Stimulated activated memory B cell treated with anti-CD40 and anti-IgM and Interleukin-4, amounts not matched to agents 10 μg/mL and 1 μg/mL and 100 μg/mL, for 72 hours (primary cell): Measurements from ENCODE around the gene HS3ST1.
A peak's percentile ranks its signal among the peaks of the same experiment; 100 is the strongest.

Experiments used
- ATAC-seq: fragments of 150-1000 bp; cut with Tn5 transposase; 2 replicates; pipeline ENCODE4 v1.10.0; 2021
- H3K27ac Mint-ChIP-seq: one replicate; pipeline ENCODE4 v1.8.0; 2022; ENCODE audit warnings: mild to moderate bottlenecking, mixed read lengths
- H3K27me3 Mint-ChIP-seq: one replicate; pipeline ENCODE4 v1.8.0; 2022; ENCODE audit warnings: mixed read lengths
- H3K36me3 Mint-ChIP-seq: one replicate; pipeline ENCODE4 v1.8.0; 2022; ENCODE audit warnings: mixed read lengths
- H3K4me1 Mint-ChIP-seq: one replicate; pipeline ENCODE4 v1.8.0; 2022; ENCODE audit warnings: mixed read lengths
- H3K4me3 Mint-ChIP-seq: one replicate; pipeline ENCODE4 v1.8.0; 2022; ENCODE audit warnings: mild to moderate bottlenecking, moderate library complexity, mixed read lengths
- H3K9me3 Mint-ChIP-seq: one replicate; pipeline ENCODE4 v1.8.0; 2022; ENCODE audit warnings: mixed read lengths

HS3ST1 gene

DNA sequence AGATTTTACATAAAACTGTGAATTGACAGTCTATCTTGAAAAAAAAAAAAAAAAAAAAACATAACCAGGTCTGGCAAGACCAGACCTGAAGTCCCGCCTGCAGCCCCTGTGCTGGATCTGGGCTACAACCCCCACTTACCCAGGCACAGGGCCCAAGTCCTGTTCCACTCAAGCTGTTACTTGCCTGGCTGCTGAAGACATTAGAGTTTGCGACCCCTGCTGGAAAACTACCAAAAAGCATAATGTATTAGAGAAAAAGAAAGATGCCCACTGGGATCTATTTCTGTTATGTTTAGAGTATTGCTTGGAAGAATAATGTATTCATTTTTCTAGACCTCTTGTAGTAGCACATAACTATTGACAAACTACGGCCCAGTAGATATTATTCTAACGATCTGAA, 4.7 kb downstream of the HS3ST1 start:
- ATAC-seq: no peak
- Mint-ChIP-seq H3K27ac (peak overlapping the region; percentile 33), H3K9me3 (no peaks in the 10 kb centered on the region), H3K4me1 (peaks cover 63% of the 10 kb centered on the region), H3K27me3 (no peaks in the 10 kb centered on the region), H3K36me3 (peaks cover 21% of the 10 kb centered on the region), H3K4me3 (no peak overlapping the region)

DNA sequence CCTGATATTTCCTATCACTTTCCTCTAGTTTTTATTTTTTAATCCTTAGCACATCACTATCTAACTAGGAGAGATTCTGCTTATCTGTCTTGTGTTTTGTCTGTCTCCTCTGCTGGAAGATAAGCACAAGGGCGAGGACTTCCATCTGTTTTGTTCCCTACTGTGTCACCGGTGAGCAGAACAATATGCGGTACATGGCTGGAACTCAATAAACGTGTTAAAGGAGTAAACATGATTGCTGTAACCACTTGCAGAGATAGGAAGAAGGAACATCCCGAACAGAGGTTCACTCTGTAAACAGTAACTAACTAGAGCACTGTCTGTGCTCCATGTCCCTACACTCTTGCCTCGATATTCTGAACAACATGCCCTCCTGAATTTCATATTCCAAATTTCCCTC, 5.2 kb downstream of the HS3ST1 start:
- H3K27ac Mint-ChIP-seq: peak overlapping the region; percentile 33
- H3K27me3 Mint-ChIP-seq: no peaks in the 10 kb centered on the region
- no peaks in the 10 kb centered on the region for H3K9me3 Mint-ChIP-seq
- ATAC-seq: no peak
- peaks cover 68% of the 10 kb centered on the region for H3K4me1 Mint-ChIP-seq
- peaks cover 25% of the 10 kb centered on the region for H3K36me3 Mint-ChIP-seq
- no peak overlapping the region for H3K4me3 Mint-ChIP-seq

DNA sequence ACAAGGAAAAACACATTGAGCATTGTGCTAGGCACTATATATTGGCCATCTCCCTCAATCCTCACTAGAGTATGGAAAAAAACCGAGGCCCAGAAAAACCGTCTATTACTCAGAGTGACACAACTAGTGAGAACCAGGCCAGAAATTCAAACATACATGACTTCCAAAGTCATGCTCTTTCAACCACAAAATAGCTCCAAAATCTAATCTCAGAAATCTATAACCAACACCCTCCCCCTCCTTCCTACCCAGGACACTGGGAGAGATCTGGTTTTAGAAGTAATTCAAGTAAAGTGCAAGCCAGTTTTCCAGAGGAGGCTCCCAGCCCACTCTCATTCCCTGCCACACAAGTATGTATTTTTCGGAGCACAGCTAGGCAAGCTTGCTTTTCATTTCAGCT, 7.6 kb downstream of the HS3ST1 start:
- ATAC-seq: no peak
- Mint-ChIP-seq H3K27me3 (no peaks in the 10 kb centered on the region), H3K27ac (peak overlapping the region; percentile 33), H3K36me3 (peaks cover 25% of the 10 kb centered on the region), H3K9me3 (no peaks in the 10 kb centered on the region), H3K4me3 (no peak overlapping the region), H3K4me1 (peaks cover 57% of the 10 kb centered on the region)

DNA sequence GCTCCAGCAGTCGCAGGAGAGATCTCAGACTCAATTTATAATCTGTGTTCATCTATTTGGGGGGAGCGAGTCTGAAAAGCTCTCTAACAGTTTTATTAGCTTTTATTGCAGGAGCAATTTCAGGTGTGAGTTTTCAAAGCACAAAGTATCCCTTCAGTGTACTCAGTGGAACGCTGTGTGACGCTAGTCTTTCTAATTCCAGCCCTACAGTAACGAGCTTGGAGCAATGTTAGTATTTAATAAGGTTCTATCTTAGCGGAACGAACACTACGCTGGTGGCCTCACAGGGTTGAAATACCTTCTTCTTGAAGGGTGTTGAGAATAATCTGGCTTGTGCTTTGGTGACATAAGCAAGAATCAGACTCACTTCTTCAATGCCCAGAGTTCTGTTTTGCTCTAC, 8.4 kb downstream of the HS3ST1 start:
- ATAC-seq: no peak
- H3K27me3 Mint-ChIP-seq: no peaks in the 10 kb centered on the region
- H3K4me1 Mint-ChIP-seq: peaks cover 60% of the 10 kb centered on the region
- no peak overlapping the region for H3K27ac Mint-ChIP-seq
- peaks cover 25% of the 10 kb centered on the region for H3K36me3 Mint-ChIP-seq
- H3K9me3 Mint-ChIP-seq: no peaks in the 10 kb centered on the region
- no peak overlapping the region for H3K4me3 Mint-ChIP-seq

DNA sequence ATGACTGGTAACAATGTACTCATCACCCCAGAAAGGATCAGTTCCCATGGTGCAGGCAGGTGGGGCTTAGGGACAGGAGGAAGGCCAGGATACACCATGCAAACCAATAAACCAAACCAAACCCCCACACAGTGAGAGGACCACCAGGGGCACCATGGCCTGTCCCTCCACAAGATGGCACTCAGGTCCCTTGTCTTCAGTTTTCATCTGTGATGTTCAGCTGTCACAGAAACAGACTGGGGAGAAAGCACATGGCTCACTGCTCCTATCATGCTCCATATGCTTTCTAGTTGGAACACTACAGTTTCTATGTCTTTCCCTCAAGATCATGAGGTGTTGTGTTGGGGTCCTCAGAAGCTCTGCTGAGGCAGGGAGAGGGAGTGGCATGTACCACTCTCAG, 10.1 kb downstream of the HS3ST1 start:
- ATAC-seq: peak; percentile 36
- no peak overlapping the region for H3K27ac Mint-ChIP-seq
- H3K9me3 Mint-ChIP-seq: no peaks in the 10 kb centered on the region
- no peaks in the 10 kb centered on the region for H3K27me3 Mint-ChIP-seq
- H3K4me3 Mint-ChIP-seq: no peak overlapping the region
- H3K36me3 Mint-ChIP-seq: peaks cover 25% of the 10 kb centered on the region
- peaks cover 51% of the 10 kb centered on the region for H3K4me1 Mint-ChIP-seq

DNA sequence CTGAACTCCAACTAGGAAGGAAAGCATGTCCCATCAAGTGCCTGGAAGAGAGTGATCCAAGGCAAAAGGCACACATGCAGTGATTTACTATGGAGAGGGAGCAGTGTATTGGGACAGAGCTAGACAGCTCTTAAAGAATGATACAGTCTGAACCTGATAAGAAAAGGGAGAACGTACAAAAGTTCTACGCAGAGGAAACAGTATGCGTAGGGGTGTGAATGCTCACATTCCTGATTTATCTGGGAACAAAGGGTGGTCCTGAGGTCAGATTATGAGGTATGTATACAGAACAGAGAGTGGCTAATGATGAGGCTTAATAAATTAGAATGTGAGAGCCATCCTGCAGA, 12.0 kb downstream of the HS3ST1 start:
- peaks cover 28% of the 10 kb centered on the region for H3K36me3 Mint-ChIP-seq
- H3K9me3 Mint-ChIP-seq: no peaks in the 10 kb centered on the region
- peaks cover 43% of the 10 kb centered on the region for H3K4me1 Mint-ChIP-seq
- no peak overlapping the region for H3K4me3 Mint-ChIP-seq
- peak overlapping the region; percentile 72 for H3K27ac Mint-ChIP-seq
- no peaks in the 10 kb centered on the region for H3K27me3 Mint-ChIP-seq
- no peak for ATAC-seq

DNA sequence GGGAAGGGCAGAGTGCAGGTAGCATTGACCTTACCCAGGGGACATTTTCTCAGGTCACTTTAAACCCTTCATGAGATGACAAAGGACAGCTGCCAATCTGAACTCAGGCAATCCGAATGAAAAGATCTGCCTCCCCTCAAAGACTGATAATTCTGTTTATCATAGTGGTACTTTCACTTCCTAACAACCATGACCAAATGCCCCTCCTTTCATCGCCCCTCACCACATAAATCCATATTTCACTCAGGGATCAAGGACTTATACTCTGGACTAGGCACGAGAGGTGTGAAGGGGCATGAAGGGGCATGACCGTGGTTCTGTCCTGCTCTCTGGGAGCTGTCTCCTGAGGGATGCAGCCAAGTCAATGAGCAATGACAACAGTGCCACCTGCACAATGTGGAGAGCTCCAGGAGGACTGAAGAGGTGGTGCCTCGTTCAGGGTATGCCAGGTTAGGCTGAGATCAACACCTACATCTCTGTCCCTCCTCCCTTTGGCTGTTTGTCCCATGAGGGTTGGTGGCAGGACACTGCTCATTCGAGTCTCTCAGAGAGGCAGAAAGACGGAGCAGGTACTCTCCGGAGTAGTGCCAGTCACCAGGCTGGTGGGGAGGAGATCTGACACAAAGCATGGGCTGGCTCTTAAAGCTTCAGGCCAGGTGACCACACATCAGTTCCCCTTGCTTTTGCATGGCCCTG, 12.5 kb downstream of the HS3ST1 start:
- Mint-ChIP-seq H3K36me3 (peaks cover 28% of the 10 kb centered on the region), H3K9me3 (no peaks in the 10 kb centered on the region), H3K4me3 (peak overlapping the region; percentile 14), H3K27ac (peak overlapping the region; percentile 72), H3K27me3 (no peaks in the 10 kb centered on the region), H3K4me1 (peaks cover 43% of the 10 kb centered on the region)
- peak; percentile 67 for ATAC-seq

DNA sequence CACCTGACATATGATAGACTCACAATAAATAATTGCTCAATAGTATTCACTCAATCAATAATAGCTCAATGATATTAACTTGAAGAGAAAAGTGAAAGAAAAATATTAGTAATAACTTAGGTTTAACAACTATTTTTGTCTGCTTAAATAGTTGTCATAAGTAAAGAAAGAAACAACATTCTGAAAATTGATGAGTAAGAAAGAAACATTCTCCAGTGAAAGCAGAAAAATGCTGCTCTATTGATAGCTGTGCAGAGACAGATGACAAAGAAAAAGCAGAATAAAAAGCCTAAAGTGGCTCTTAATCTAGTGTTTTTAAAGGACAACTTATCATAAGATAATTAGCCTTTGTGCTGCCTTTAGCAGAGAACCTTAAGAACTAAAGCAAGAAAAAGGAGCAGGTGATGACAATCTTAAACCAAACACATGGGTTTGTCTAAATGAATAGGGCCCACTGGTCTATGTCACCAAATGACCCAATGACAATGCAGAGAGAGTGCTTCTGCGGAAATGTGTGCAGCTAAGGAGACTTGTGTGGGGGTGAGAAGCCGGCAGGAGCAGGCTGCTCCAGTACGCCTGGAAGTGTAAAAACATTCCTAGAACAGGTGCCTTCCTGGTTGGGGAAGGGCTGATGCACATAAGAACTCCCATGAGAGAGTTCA, 13.2 kb downstream of the HS3ST1 start:
- Mint-ChIP-seq H3K27me3 (no peaks in the 10 kb centered on the region), H3K36me3 (peaks cover 21% of the 10 kb centered on the region), H3K27ac (peak overlapping the region; percentile 72), H3K9me3 (no peaks in the 10 kb centered on the region), H3K4me1 (peaks cover 37% of the 10 kb centered on the region), H3K4me3 (no peak overlapping the region)
- ATAC-seq: no peak

DNA sequence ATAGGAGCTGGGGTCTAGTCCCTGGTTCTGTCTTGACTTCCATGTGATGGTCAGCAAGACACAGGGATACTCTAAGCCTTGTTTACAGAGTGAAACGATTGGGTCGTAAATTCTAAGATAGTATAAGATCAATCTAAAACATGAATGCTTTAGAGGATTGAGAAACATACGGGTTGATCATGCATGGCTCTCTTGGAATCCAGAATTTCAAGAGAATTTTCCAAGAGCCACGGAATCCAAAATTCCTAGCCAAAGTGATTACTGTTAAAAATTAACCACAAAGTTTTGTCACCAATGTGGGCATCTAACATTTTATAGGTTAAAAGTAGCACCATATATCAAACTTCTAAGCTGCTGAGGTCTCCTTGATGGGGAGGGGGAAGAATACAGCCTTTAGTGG, 16.5 kb downstream of the HS3ST1 start:
- Mint-ChIP-seq H3K4me1 (peaks cover 30% of the 10 kb centered on the region), H3K36me3 (peaks cover 40% of the 10 kb centered on the region), H3K4me3 (no peak overlapping the region), H3K27ac (no peak overlapping the region), H3K9me3 (no peaks in the 10 kb centered on the region), H3K27me3 (no peaks in the 10 kb centered on the region)
- ATAC-seq: no peak

DNA sequence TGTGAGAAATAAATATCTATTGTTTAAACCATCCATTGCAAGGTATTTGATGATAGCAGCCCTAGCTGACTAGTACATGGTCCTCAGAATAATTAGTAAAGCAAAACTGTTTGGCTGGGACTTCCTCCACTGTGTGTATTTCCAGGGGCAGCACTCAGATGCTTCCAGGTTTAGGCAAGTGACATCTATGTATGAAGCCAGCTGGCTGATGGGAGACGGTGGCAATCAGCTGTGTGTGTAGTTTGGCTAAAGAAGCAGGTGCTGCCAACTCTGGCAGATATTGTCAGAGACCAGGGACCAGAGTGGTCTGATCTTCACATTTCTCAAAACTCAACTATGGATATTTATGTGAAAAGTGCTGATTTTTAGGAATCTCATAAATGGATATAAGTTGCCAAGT, 19.1 kb downstream of the HS3ST1 start:
- H3K4me3 Mint-ChIP-seq: no peak overlapping the region
- peaks cover 25% of the 10 kb centered on the region for H3K4me1 Mint-ChIP-seq
- ATAC-seq: no peak
- H3K27me3 Mint-ChIP-seq: no peaks in the 10 kb centered on the region
- no peaks in the 10 kb centered on the region for H3K9me3 Mint-ChIP-seq
- H3K36me3 Mint-ChIP-seq: peaks cover 40% of the 10 kb centered on the region
- H3K27ac Mint-ChIP-seq: peak overlapping the region; percentile 40

DNA sequence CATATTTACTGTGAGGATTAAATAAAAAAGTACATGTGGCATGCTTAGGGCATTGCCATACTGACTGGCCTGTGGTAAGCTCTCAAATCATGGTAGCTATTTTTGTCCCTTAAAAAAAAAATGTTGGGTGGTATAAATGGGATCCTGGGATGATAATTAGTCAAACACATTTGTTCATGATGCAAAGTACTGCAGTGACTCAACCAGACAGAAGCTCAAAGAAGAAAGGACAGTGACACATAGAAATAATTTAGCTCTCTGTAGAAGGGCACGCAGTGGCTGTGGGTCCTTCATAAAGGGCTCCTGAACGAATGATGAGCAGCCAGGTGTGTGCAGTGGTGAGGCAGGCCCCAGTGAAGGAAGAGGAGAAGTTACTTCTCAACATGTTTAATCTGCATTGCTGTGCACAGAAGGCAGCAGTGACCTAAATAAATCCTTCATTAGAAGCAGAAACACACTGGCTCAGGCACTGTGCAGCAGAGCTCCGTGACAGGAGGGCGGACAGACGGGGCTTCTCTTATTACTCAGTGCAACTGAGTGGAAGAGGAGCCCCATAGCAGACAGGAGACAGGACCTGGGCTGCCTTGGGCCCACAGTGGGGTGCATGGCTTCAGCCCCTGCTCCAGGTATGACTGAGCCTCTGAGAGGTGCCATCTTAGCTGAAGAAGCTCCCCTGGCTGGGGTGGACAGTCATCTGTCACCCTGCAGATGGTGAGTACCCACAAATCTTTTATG, 20.3 kb downstream of the HS3ST1 start:
- Mint-ChIP-seq H3K27me3 (no peaks in the 10 kb centered on the region), H3K4me3 (no peak overlapping the region), H3K36me3 (peaks cover 36% of the 10 kb centered on the region), H3K4me1 (peaks cover 28% of the 10 kb centered on the region), H3K27ac (no peak overlapping the region), H3K9me3 (no peaks in the 10 kb centered on the region)
- no peak for ATAC-seq

DNA sequence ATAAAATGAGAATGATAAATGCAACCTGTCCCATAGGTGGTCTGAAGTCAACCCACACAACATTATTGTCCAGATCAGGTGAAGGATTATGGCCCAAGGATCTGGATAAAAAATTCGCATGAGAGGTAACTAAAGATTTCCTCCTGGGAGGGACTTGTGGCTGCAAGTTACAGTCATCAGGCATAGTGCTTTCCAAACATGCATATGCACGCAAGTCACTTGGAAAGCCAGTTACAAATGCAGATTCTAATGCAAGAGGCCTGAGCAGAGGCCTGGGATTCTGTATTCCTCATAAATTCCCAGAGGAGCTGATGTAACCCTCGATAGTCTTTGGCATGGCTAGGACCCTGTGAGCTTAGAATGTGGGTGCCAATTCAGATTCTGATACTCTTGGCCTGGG, 21.1 kb downstream of the HS3ST1 start:
- no peak overlapping the region for H3K4me3 Mint-ChIP-seq

DNA sequence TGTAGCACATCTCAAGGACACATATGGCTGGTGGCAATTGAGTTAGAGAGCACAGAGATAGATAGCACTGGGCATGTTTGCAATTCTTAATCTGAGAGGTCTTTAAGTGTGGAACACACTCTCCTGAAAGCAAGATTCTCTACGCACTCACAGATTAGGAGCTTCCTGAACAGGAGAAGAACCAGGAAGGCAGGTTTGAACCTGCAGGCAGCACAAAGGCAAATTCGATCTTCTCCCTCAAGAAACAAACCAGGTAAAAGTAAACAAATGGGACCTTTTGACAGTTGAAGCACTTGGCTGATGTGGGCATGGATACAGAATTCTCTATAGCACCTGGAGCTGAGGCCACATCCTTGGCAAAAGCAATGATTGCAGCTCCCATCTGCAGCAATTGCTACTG, 24.3 kb downstream of the HS3ST1 start:
- H3K27ac Mint-ChIP-seq: no peak overlapping the region
- no peak for ATAC-seq
- H3K4me3 Mint-ChIP-seq: no peak overlapping the region
- H3K27me3 Mint-ChIP-seq: no peaks in the 10 kb centered on the region
- H3K9me3 Mint-ChIP-seq: no peaks in the 10 kb centered on the region
- peaks cover 37% of the 10 kb centered on the region for H3K4me1 Mint-ChIP-seq
- H3K36me3 Mint-ChIP-seq: peaks cover 33% of the 10 kb centered on the region

More for the DNA sequence above, 21.1 kb downstream of the HS3ST1 start:
- H3K27ac Mint-ChIP-seq: no peak overlapping the region
- ATAC-seq: no peak
- peaks cover 30% of the 10 kb centered on the region for H3K4me1 Mint-ChIP-seq
- H3K36me3 Mint-ChIP-seq: peaks cover 31% of the 10 kb centered on the region
- H3K9me3 Mint-ChIP-seq: no peaks in the 10 kb centered on the region
- no peaks in the 10 kb centered on the region for H3K27me3 Mint-ChIP-seq

DNA sequence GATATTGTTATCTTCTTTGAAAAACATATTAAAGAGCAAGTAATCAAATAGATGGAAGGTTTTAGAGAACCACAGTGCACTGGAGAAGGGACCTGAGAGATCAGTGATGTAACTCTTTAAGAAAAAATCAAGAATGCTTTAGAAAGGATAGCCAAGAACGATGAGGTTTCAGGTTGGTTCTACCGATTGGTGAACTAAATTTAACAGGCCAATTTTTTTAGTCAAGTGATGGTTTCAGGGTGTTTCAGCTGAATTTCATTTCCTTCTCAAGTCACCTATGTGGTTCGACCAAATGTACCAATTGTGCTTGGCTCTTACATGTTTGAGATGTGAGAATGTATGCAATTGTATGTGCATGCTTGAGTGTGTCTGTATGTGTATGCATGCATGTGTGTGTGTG, 26.5 kb downstream of the HS3ST1 start:
- no peaks in the 10 kb centered on the region for H3K9me3 Mint-ChIP-seq
- H3K27ac Mint-ChIP-seq: no peak overlapping the region
- H3K36me3 Mint-ChIP-seq: peaks cover 37% of the 10 kb centered on the region
- H3K4me3 Mint-ChIP-seq: no peak overlapping the region
- ATAC-seq: no peak
- no peaks in the 10 kb centered on the region for H3K27me3 Mint-ChIP-seq
- H3K4me1 Mint-ChIP-seq: peaks cover 39% of the 10 kb centered on the region

DNA sequence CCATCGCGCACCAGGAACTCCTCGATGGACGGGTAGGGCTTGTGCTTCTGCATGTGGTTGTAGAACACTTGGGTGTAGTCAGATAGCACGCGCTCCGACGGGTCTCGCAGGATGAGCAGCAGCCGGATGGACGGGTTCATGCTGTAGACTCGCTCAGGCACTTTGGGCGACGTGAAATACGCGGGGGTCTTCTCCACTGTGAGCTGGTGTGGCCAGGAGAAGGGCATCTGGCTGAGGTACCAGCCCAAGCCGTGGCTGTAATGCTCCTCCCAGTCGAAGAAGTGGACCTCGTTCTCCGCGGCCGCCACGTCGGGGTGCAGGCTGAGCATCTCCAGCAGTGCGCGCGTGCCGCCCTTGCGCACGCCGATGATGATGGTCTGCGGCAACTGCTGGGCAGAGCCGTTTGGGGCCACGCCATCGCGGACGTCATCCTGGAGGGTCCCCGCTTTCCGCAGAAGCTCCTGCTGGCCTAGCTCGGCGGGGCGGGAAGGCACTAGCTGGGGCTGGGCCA, 29.2 kb downstream of the HS3ST1 start:
- H3K4me3 Mint-ChIP-seq: no peak overlapping the region
- peaks cover 45% of the 10 kb centered on the region for H3K36me3 Mint-ChIP-seq
- no peak overlapping the region for H3K27ac Mint-ChIP-seq
- peaks cover 31% of the 10 kb centered on the region for H3K4me1 Mint-ChIP-seq
- no peaks in the 10 kb centered on the region for H3K27me3 Mint-ChIP-seq
- no peaks in the 10 kb centered on the region for H3K9me3 Mint-ChIP-seq
- ATAC-seq: no peak
